ENCODE measurements around the gene IL20RB. TPM values are rescaled to one million over a fixed set of nuclear protein-coding genes. Genes with fewer than 3 reads are reported as not detected.

Gene IL20RB
- total RNA-seq, 4 donors from 2014 or later: 1.9 to 4.2 (median 3.2) TPM

- TF ChIP-seq CTCF (IDR thresholded peaks at IDR 0.05; ENCODE audit: low read depth): no peak
These were observed 25.3 kb upstream of the IL20RB start for GRCh38 chr3:136932523-136932922.

- TF ChIP-seq CTCF (IDR thresholded peaks at IDR 0.05; ENCODE audit: low read depth): no peak
These were observed 24.6 kb upstream of the IL20RB start for GRCh38 chr3:136932978-136933772.

GRCh38 chr3:136937175-136937574, 20.6 kb upstream of the IL20RB start:
- TF ChIP-seq CTCF (IDR thresholded peaks at IDR 0.05; ENCODE audit: low read depth): no peak

GRCh38 chr3:136937851-136938250, 19.9 kb upstream of the IL20RB start:
- no peak for TF ChIP-seq CTCF (IDR thresholded peaks at IDR 0.05; ENCODE audit: low read depth)

- TF ChIP-seq CTCF (IDR thresholded peaks at IDR 0.05; ENCODE audit: low read depth): no peak
These were observed 19.4 kb upstream of the IL20RB start for GRCh38 chr3:136938334-136938733.

- no peak for TF ChIP-seq CTCF (IDR thresholded peaks at IDR 0.05; ENCODE audit: low read depth)
These were observed 18.3 kb upstream of the IL20RB start for GRCh38 chr3:136939489-136939888.

GRCh38 chr3:136942803-136943202, 15.0 kb upstream of the IL20RB start:
- no peak for TF ChIP-seq CTCF (IDR thresholded peaks at IDR 0.05; ENCODE audit: low read depth)

All from subcutaneous adipose tissue (tissue), 4 donors.